Epithelial cell of proximal tubule (primary cell): Measurements from ENCODE around the gene MYO3B. TPM values are rescaled to one million over a fixed set of nuclear protein-coding genes. Genes with fewer than 3 reads are reported as not detected.
"Not testable (repeated sequence)": the region's sequence is repeated elsewhere in the genome, so short reads cannot be mapped to it uniquely, and the experiment has no call there.

Source experiments
- DNase-seq: peaks from one replicate; pipeline ENCODE4 v3.0.0-alpha.2; 2011; ENCODE audit warnings: low read depth
- H3K4me3 ChIP-seq: 2 replicates; pipeline ENCODE4 v1.5.1; 2011; ENCODE audit warnings: low read depth, mild to moderate bottlenecking, low read length
- total RNA-seq: library from RNA; depleted of rRNA; stranded (reverse); fragments of >200 nt; gene quantifications from 2 replicates; pipeline ENCODE4 v1.2.3, GENCODE V29; 2015
- TF ChIP-seq, protein P1 (sequence below): conservative IDR thresholded peaks from 2 replicates; pipeline ENCODE4 v1.5.1; 2012; ENCODE audit warnings: low read depth, mild to moderate bottlenecking, low read length

Gene MYO3B
- total RNA-seq, 1 donor from 2014 or later, result 0.35 TPM

DNA sequence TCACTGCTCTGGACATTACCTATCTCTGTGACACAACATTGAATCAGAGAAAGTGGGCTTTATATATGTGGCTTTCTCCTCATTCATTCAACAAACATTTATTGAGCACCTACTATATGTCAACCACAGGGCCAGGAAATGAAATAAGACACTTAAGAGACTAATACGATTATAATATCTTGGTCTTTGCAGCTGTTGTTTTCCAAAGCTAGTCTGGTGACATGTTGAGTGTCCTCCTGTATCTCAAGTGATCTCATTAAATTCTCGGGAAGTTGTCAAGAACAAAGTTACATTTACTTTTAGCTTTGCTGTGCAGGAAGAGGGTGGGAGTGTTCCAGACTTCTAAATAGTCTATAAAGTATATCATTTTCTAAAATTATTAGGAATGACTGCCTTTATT, 372.6 kb downstream of the MYO3B start:
- TF ChIP-seq, protein P1, sequence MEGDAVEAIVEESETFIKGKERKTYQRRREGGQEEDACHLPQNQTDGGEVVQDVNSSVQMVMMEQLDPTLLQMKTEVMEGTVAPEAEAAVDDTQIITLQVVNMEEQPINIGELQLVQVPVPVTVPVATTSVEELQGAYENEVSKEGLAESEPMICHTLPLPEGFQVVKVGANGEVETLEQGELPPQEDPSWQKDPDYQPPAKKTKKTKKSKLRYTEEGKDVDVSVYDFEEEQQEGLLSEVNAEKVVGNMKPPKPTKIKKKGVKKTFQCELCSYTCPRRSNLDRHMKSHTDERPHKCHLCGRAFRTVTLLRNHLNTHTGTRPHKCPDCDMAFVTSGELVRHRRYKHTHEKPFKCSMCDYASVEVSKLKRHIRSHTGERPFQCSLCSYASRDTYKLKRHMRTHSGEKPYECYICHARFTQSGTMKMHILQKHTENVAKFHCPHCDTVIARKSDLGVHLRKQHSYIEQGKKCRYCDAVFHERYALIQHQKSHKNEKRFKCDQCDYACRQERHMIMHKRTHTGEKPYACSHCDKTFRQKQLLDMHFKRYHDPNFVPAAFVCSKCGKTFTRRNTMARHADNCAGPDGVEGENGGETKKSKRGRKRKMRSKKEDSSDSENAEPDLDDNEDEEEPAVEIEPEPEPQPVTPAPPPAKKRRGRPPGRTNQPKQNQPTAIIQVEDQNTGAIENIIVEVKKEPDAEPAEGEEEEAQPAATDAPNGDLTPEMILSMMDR, result no peak
- H3K4me3 ChIP-seq, result no peak overlapping the region
- no peak for DNase-seq

DNA sequence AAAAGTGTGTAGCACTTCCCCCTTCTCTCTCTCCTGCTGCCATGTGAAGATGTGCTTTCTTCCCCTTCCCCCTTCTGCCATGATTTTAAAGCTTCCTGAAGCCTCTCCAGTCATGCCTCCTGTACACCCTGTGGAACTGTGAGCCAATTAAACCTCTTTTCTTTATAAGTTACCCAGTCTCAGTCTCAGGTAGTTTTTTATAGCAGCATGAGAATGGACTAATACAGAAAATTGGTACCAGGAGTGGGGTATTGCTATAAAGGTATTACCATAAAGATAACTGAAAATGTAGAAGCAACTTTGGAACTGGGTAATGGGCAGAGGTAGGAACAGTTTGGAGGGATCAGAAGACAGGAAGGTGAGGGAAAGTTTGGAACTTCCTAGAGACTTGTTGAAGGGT, 374.0 kb downstream of the MYO3B start:
- H3K4me3 ChIP-seq, DNase-seq: not testable (repeated sequence)

DNA sequence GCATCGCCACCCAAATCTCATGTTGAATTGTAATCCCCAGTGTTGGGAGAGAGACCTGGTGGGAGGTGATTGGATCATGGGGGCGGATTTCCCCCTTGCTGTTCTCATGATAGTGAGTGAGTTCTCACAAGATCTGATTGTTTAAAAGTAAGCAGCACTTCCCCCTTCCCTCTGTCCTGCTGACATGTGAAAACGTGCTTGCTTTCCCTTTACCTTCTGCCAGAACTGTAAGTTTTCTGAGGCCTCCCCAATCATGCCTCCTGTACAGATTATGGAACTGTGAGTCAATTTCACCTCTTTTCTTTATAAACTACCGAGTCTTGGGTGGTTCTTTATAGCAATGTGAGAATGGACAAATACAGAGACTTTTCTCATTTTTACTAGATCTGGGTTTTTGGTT, 375.8 kb downstream of the MYO3B start:
- DNase-seq, result no peak
- no peak overlapping the region for H3K4me3 ChIP-seq
- TF ChIP-seq, protein P1, result no peak

DNA sequence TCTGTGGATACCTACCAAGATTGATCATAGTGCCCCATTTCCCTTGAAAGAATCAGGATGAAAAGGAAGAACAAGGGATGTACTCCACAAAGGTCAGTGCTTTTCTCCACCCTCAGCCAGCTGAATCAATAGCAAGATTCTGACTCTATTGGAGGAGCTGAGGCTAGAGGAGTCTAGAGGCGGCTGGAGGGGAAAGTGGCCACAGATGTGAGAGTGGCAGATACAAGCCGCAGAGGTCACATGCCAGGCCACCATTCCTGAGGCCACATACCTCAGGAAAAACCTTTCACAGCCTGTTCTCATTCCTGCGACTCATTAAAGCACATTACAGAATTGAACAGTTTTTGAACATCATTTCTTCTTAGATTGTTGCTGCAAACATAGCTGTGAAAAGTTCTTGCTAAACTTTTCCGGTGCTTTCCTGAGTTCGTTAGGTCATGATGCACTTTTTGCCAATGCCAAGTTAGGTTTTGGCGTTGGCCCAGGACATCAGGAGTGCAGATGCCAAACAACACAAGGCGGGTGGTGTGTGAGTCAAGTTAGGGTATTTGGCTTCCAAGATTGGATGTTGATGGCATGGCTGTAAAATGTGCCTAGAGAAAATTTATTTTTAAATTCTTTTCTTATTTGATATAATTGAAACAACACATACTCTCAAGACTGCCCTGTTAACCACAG, 376.5 kb downstream of the MYO3B start:
- TF ChIP-seq, protein P1, result no peak
- H3K4me3 ChIP-seq, result no peak overlapping the region
- peak; percentile 87 for DNase-seq

DNA sequence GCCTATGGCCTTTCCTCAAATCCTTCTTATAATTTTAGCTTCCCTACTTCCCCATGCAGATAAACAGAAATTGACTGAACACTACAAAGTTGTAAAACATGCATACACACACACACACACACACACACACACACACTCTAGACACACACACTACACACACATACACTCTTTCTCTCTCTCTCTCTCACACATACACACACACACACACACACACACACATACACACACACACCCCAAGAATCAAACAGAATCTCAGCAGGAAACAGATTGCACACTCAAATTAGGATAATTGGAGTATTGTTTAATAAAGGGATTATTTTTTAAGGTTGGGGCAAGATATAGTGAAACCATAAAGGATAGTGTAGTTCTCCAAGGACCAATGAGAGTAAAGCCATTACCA, 385.0 kb downstream of the MYO3B start:
- no peak overlapping the region for H3K4me3 ChIP-seq
- TF ChIP-seq, protein P1, result no peak
- no peak for DNase-seq

DNA sequence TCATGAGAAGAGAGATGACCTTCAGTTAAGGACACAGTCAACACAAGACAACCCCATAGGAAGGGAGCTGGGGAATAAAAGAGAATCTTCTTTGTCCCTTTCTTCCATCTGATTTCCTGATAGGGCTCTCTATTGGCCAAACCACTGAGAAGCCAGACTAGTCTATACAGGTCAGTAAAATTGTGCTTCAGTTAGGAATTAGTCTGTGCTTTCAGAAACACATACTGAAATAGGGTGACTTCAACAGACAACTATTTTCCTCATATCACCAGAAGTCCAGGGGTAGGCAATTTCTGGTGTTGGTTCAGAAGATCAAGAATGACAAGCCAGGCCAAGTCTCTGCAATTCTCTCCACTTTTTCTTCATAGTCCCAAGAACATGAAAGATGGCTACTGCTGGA, 385.5 kb downstream of the MYO3B start:
- DNase-seq, result no peak
- TF ChIP-seq, protein P1, result no peak
- no peak overlapping the region for H3K4me3 ChIP-seq

DNA sequence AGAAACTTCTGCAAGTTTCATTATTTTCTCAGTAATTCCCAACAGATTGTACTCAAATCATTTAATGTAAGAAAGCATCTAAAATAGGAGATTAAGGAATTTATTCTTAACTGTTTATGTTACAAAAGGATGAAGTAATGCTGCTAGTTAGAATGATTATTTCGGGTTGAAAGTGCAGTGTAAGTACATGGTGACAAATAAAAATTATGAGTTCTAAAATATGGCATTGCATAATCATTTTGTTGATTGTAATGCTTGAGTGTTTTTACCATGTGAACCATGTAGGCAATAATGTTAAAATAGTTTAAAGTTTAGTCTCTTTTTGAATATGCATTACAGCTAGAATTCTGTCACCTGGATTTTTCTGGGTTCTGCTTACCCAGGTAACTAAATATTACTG, 388.2 kb downstream of the MYO3B start:
- DNase-seq, result no peak
- TF ChIP-seq, protein P1, result no peak
- H3K4me3 ChIP-seq, result no peak overlapping the region
